Measurements from ENCODE around the gene BCO2.
"Not testable (repeated sequence)": the region's sequence is repeated elsewhere in the genome, so short reads cannot be mapped to it uniquely, and the experiment has no call there.

BCO2 gene, protein sequence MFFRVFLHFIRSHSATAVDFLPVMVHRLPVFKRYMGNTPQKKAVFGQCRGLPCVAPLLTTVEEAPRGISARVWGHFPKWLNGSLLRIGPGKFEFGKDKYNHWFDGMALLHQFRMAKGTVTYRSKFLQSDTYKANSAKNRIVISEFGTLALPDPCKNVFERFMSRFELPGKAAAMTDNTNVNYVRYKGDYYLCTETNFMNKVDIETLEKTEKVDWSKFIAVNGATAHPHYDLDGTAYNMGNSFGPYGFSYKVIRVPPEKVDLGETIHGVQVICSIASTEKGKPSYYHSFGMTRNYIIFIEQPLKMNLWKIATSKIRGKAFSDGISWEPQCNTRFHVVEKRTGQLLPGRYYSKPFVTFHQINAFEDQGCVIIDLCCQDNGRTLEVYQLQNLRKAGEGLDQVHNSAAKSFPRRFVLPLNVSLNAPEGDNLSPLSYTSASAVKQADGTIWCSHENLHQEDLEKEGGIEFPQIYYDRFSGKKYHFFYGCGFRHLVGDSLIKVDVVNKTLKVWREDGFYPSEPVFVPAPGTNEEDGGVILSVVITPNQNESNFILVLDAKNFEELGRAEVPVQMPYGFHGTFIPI

DNA sequence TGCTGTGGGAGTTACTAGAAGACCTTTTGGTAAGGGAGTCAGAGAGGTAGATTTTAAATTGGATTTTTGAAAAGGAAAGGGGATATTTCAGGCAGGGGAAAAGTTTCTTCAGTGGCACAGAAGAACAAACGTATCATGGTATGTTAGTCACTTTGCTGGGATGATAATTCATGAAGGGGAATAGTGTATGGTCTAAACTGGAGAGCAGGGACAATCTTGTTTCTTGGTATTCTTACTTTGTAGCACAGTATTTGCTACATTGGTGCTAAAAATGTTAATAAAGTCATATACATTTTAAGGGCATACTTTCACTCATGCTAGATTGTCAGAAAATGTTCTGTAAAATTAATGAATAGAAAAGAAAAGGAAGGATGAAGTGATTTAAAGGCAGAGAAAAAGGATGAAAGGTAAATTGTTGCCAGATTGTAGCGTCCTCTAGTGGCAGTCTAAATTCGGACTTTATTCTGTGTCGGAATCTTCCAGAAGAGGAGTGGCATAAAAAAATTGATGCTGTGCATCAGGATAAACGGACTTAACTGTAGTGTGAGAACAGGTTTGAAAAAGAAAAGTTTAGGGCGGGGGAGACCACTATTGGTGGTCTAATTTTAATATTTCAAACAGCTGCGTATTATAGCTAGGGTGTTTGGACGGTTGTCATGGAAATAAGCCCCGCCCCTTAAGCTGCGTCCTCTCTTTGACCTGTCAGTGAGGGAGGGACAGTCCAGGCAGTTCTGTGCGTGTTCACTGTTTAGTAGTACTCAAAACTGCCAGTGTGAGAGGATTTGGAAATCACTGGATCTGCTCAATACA, at the start of gene BCO2:
TSS of gene BCO2 (plus strand) at position 724 of the 810 bp plus-strand sequence. CDS start 90 bp downstream, outside the sequence.
- DNase-seq: peak; percentile 51

DNA sequence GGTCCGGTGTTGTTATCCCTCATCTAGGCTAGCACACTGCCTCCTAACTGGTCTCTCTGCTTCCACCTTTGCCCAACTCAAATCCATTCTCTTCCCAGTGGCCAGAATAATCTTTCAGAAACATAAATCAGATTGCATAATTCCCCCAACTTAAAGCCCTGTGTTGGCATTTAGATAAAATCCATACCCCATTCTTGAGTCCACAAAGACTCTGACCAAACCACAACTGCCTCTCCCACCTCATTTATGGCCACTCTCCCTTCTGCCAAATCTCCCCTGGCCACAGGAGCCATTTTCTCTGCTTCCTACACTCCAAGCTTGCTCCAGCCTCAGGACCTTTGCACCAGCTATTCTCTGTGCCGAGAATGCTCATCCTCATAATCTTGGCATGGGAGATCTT, 48.3 kb upstream of the BCO2 start:
- DNase-seq: no peak

- no peak for DNase-seq
These were observed 46.7 kb upstream of the BCO2 start for GRCh38 chr11:112128483-112129121.

- DNase-seq: no peak
These were observed 45.7 kb upstream of the BCO2 start for GRCh38 chr11:112129656-112130055.

GRCh38 chr11:112132737-112133136, 42.6 kb upstream of the BCO2 start:
- DNase-seq: no peak

- DNase-seq: no peak
These were observed 40.8 kb upstream of the BCO2 start for GRCh38 chr11:112134473-112134872.

GRCh38 chr11:112143597-112143996, 31.7 kb upstream of the BCO2 start:
- DNase-seq: no peak

DNA sequence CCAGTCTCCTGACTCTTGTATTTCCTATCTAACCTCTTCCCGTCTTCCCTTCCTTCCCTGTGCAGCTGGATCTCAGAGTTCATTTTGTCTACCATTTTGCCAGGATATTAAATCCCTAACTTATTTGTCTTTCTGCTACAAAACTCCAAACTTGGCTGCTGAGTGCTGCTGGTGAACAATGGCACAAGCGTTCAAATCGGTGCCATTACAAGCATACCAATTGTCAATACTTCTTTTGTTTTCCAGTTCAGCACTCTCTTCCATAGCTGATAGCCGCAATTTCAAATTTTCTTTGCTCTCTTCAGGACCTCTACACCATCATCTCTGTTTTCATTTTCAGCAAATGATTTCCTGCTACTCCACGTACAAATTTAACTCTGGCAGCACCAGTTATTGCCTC, 24.8 kb upstream of the BCO2 start:
- no peak for DNase-seq

- DNase-seq: no peak
These were observed 19.0 kb upstream of the BCO2 start for GRCh38 chr11:112156153-112156955.

DNA sequence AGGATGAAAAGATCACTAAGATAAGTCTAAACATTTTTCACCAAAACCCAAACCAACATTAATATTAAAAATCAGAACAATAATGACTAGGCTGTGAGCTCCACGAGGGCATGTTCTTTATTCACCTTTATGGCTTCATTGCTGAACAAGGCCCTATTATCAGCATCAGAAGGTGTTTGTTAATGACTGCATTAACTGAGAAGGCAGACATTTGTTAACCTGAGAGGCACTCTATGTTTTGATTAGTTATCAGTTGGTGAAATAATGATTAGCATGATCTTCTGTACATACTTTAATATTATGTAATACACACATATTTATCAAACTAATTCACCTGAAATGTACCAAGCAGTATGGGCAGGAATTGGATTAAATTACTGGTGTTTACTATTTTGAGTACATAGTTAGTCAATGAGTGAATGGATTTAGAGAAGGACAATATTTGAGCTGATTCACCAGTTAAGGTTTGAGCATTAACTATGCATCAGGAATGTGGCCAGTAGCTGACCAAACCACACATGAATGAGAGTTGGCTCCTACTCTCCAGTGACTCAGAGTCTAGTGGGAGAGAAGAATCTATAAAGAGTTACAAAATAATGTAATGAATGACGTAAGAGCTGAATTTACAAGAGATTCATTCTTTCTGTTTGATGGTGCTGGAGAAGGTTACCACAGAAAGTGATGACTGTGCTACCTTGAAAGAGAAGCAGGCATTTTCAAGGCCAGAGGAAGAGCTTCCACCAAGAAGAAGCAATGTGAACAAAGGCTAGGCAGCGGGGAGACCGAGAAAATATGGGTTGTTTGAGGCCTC, 18.2 kb upstream of the BCO2 start:
- peak; percentile 11 for DNase-seq

DNA sequence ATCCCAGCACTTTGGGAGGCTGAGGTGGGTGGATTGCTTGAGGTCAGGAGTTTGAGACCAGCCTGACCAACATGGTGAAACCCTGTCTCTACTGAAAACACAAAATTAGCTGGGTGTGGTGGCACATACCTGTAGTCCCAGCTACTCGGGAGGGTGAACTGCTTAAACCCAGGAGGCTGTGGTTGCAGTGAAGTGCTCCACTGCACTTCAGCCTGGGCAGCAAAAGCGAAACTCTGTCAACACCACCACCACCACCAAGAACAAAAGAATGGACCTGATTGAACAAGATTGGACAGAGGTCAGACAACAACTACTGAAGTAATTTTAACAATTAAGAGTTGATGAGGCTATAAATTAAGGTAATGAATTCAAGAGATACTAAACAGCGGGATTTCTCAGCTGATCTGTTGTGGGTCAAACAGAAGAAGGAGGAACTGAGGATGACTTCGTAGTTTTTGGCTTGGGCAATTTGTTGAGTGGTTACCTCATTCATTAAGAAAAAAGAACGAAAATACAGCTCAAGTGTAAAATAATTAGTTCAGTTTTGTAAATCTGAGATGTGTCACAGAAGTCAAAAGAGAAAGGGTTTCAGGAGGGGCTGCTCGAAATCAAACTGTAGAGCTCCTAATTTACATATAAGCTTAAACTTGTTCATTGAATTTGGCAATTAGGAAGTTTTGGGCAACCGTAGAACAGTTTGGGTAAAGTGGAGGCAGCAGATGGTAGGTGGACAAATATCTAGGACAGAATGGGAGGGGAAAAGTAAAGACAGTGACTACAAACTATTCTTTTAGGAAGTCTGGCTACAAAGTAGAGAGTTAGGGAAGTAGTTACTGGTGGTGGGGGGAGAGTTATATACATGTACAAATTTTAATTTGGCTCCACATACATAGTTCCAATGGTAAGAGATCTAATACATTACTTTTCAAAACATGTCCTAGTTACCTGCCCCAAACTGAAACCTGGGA, 15.9 kb upstream of the BCO2 start:
- no peak for DNase-seq

- DNase-seq: no peak
These were observed 15.0 kb upstream of the BCO2 start for GRCh38 chr11:112160091-112160848.

DNA sequence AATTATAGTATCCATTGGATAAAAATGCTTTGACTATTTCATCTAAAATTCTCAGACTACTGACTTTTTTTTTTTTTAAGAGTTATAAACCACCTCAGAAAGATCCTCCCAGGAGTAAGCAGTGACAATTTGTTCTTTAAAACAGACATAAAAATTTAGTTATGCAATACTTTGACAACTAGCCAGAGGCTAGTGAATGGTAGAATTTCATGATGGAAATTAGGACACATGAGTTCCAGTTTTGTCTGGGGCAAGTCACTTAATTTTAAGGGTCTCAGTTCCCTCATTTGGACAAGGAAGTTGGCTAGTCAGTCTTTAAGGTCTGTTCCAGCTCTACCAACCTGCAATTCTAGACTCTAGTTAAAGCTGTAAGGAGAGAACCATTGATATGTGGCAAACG, 14.3 kb upstream of the BCO2 start:
- no peak for DNase-seq

GRCh38 chr11:112162200-112162599, 13.1 kb upstream of the BCO2 start:
- DNase-seq: not testable (repeated sequence)

DNA sequence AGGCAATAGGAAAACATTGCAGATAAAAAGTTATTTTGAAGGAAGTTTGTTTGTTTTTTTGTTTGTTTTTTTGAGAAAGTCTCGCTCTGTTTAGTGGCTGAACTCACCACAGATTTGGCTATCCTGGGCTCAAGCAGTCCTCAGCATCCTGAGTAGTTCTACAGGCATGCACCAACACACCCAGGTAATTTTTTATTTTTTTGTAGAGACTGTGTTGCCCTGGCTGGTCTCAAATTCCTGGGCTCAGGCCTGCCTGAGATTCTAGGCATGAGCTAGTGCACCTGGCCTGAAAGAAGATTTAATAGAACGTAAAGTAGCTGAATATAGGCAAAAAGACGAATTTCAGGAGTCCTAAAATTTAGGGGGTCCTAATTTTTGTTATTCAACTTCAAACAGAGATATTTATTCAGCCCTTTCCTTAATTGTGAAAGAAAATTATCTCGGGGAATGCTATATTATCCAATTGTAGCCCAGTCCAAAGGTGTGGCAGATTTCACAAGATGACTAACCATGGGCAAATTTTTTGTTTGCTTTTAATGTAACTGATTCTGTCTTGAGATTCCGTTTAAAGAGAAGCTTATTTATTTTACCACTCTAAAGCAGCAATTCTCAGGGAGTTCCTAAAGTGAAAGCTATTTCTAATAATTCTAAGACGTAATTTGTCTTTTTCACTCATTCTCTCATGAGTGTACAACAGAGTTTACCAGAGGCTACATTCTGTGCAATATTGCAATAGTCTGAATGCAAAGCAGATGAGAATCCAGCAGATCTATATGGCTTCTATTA, 12.4 kb upstream of the BCO2 start:
- no peak for DNase-seq

DNA sequence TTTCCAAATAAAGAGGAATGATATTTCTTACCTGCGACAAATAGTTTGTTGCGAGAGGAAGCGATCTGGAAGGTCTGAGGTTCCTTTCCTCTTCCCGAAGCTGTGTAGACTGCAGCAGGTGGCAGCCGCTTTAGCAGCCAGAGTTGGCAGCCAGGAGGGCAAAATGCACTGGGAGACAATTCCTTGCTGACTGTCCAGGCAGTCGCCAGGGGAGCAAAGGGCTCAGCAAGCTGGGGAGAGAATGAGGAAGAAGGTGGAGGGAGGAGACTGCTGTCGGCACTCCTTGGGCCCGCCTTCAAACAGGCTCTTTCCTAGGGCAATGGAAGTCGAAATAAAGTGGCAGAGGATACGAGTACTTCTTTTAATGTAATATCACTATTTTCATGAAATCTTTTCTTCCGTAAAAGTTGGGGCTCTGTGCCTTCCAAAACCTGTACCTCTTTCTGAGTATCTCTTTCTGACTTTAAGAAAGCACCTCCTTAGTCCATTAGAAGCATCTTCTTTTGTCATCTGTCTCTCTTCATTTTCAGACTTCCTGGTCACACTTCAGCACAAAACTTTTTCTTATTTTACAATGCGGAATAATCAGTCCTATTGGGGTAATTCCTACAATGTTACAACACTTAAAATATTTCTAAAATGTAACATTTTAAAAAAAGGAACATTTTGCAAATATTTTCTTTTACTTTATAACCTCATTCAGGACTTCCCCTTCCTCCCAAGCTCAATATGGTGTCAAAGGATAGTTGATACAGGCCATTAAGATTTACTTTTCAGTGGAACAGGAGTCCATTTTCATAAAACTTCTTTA, 11.2 kb upstream of the BCO2 start, which contains the start of gene IL18:
TSS of gene IL18 (minus strand) at position 220 of the 811 bp plus-strand sequence. CDS start 9,041 bp downstream, outside the sequence.
- no peak for DNase-seq

DNA sequence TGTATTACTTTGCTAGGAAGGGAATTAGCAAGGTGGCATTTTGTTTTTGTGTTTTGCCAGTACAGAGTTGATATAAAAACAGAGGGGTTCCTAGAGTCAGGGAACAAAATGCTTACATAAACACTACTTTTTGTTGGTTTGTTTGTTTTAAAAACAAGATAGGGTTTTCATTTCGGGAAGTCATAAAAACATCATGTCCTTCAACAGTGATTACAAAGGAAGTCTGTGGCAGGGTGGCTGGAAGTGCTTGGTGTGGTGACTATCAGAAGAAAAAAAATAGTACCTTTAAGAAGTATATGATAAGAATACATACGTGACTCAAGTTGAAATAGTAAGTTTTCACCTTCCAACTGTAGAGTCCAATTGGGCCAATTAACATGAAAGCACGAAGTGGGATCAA, 10.3 kb upstream of the BCO2 start:
- DNase-seq: no peak

GRCh38 chr11:112166562-112166961, 8.8 kb upstream of the BCO2 start:
- DNase-seq: no peak
